GM19240 (cell line): Measurements from ENCODE around the gene COL23A1.
"Not testable (repeated sequence)": the region's sequence is repeated elsewhere in the genome, so short reads cannot be mapped to it uniquely, and the experiment has no call there.

ENCODE experiments used
- DNase-seq: peaks from one replicate; pipeline ENCODE4 v3.0.0; 2011; ENCODE audit warnings: low spot score; ENCODE audit not compliant: insufficient read length

Gene COL23A1

GRCh38 chr5:178248750-178249149 is 341.4 kb downstream of the COL23A1 start:
- DNase-seq, result no peak

GRCh38 chr5:178247481-178248456 is 342.4 kb downstream of the COL23A1 start:
- DNase-seq, result no peak

- DNase-seq, result no peak
Observed at GRCh38 chr5:178246624-178247279, 343.4 kb downstream of the COL23A1 start.

- no peak for DNase-seq
Observed at GRCh38 chr5:178245389-178245788, 344.8 kb downstream of the COL23A1 start.

GRCh38 chr5:178244576-178244975 is 345.6 kb downstream of the COL23A1 start:
- no peak for DNase-seq

GRCh38 chr5:178242416-178242815 is 347.8 kb downstream of the COL23A1 start:
- no peak for DNase-seq

GRCh38 chr5:178241688-178242231 is 348.4 kb downstream of the COL23A1 start:
- DNase-seq, result no peak

GRCh38 chr5:178241231-178241663 is 348.9 kb downstream of the COL23A1 start:
- no peak for DNase-seq

- DNase-seq, result no peak
Observed at GRCh38 chr5:178240766-178241165, 349.4 kb downstream of the COL23A1 start.

- no peak for DNase-seq
Observed at GRCh38 chr5:178240341-178240741, 349.9 kb downstream of the COL23A1 start.

- DNase-seq, result not testable (repeated sequence)
Observed at GRCh38 chr5:178239626-178240301, 350.4 kb downstream of the COL23A1 start.

- DNase-seq, result no peak
Observed at GRCh38 chr5:178238711-178239592, 351.2 kb downstream of the COL23A1 start.

GRCh38 chr5:178238313-178238635 is 351.9 kb downstream of the COL23A1 start:
- no peak for DNase-seq

GRCh38 chr5:178237431-178238312 is 352.5 kb downstream of the COL23A1 start:
- no peak for DNase-seq

GRCh38 chr5:178236679-178237078 is 353.5 kb downstream of the COL23A1 start:
- DNase-seq, result no peak

GRCh38 chr5:178236126-178236525 is 354.1 kb downstream of the COL23A1 start:
- no peak for DNase-seq

- no peak for DNase-seq
Observed at GRCh38 chr5:178235588-178235974, 354.6 kb downstream of the COL23A1 start.

GRCh38 chr5:178234750-178235587 is 355.2 kb downstream of the COL23A1 start:
- peak; percentile 83 for DNase-seq
